MM.1S (cell line): ENCODE results near the gene CEP19.

Source experiments
- DNase-seq: peaks from one replicate; pipeline ENCODE4 v3.0.0-alpha.2; 2015
- H2AFZ ChIP-seq: fragments of 300-600 bp; sonication (generic); 2 replicates; pipeline ENCODE4 v1.6.0; 2016; ENCODE audit warnings: antibody characterized with exemption, low read length
- H3F3A ChIP-seq: fragments of 300-600 bp; sonication (generic); 2 replicates; pipeline ENCODE4 v1.6.1; 2016; ENCODE audit warnings: mild to moderate bottlenecking, antibody characterized with exemption, low read length, moderate library complexity, mixed read lengths; ENCODE audit not compliant: insufficient read depth
- H3K27ac ChIP-seq: fragments of 300-600 bp; sonication (generic); 2 replicates; pipeline ENCODE4 v1.5.1; 2016; ENCODE audit warnings: mild to moderate bottlenecking, low read length
- H3K27me3 ChIP-seq: fragments of 300-600 bp; sonication (generic); replicated peaks from 2 replicates; pipeline ENCODE4 v1.6.0; 2016; ENCODE audit warnings: low read length; ENCODE audit not compliant: insufficient read depth
- H3K36me3 ChIP-seq: fragments of 300-600 bp; sonication (generic); replicated peaks from 2 replicates; pipeline ENCODE4 v1.6.1; 2016; ENCODE audit warnings: mild to moderate bottlenecking, low read length, mixed read lengths; ENCODE audit not compliant: insufficient read depth
- H3K4me1 ChIP-seq: fragments of 300-600 bp; sonication (generic); 2 replicates; pipeline ENCODE4 v1.6.1; 2016; ENCODE audit warnings: low read length, mixed read lengths
- H3K4me2 ChIP-seq: fragments of 300-600 bp; sonication (generic); 2 replicates; pipeline ENCODE4 v1.6.0; 2016; ENCODE audit warnings: low read depth, low read length
- H3K4me3 ChIP-seq: fragments of 300-600 bp; sonication (generic); 2 replicates; pipeline ENCODE4 v1.5.1; 2016; ENCODE audit warnings: low read length, mixed read lengths
- H3K79me2 ChIP-seq: fragments of 300-600 bp; sonication (generic); 2 replicates; pipeline ENCODE4 v1.6.1; 2016; ENCODE audit warnings: mixed run types, low read length, mixed read lengths
- H3K9ac ChIP-seq: fragments of 300-600 bp; sonication (generic); 2 replicates; pipeline ENCODE4 v1.6.1; 2016; ENCODE audit warnings: low read length, mixed read lengths
- H3K9me2 ChIP-seq: fragments of 300-600 bp; sonication (generic); replicated peaks from 2 replicates; pipeline ENCODE4 v1.6.1; 2016; ENCODE audit warnings: mild to moderate bottlenecking, low read length, mixed read lengths; ENCODE audit not compliant: insufficient read depth
- H3K9me3 ChIP-seq: fragments of 300-600 bp; sonication (generic); replicated peaks from 2 replicates; pipeline ENCODE4 v1.6.1; 2016; ENCODE audit warnings: mild to moderate bottlenecking, low read length, mixed read lengths; ENCODE audit not compliant: insufficient read depth
- H4K20me1 ChIP-seq: fragments of 300-600 bp; sonication (generic); 2 replicates; pipeline ENCODE4 v1.6.1; 2016; ENCODE audit warnings: mild to moderate bottlenecking, low read length, moderate library complexity, mixed read lengths; ENCODE audit not compliant: insufficient read depth
- CTCF ChIP-seq: fragments of 300-600 bp; sonication (generic); IDR thresholded peaks from 2 replicates; pipeline ENCODE4 v1.5.1; 2016; ENCODE audit warnings: antibody characterized with exemption, low read length, mixed read lengths
- EZH2 ChIP-seq: fragments of 300-600 bp; sonication (generic); optimal IDR thresholded peaks from 2 replicates; pipeline ENCODE3; 2017; ENCODE audit warnings: low read depth, mild to moderate bottlenecking, antibody characterized with exemption, low read length, mixed read lengths
- EZH2phosphoT487 ChIP-seq: fragments of 300-600 bp; sonication (generic); IDR thresholded peaks from 2 replicates; pipeline ENCODE4 v1.6.1; 2018; ENCODE audit warnings: antibody characterized with exemption, low read length

Gene CEP19, protein sequence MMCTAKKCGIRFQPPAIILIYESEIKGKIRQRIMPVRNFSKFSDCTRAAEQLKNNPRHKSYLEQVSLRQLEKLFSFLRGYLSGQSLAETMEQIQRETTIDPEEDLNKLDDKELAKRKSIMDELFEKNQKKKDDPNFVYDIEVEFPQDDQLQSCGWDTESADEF

GRCh38 chr3:196711838-196712513 is at the start of gene CEP19, which contains the start of gene PIGX:
Gene CEP19 (minus strand): TSS chr3:196712250. CDS start chr3:196708657, 3,593 bp downstream.
Gene PIGX (plus strand): TSS chr3:196712377.
- peak; percentile 93 for DNase-seq

DNA sequence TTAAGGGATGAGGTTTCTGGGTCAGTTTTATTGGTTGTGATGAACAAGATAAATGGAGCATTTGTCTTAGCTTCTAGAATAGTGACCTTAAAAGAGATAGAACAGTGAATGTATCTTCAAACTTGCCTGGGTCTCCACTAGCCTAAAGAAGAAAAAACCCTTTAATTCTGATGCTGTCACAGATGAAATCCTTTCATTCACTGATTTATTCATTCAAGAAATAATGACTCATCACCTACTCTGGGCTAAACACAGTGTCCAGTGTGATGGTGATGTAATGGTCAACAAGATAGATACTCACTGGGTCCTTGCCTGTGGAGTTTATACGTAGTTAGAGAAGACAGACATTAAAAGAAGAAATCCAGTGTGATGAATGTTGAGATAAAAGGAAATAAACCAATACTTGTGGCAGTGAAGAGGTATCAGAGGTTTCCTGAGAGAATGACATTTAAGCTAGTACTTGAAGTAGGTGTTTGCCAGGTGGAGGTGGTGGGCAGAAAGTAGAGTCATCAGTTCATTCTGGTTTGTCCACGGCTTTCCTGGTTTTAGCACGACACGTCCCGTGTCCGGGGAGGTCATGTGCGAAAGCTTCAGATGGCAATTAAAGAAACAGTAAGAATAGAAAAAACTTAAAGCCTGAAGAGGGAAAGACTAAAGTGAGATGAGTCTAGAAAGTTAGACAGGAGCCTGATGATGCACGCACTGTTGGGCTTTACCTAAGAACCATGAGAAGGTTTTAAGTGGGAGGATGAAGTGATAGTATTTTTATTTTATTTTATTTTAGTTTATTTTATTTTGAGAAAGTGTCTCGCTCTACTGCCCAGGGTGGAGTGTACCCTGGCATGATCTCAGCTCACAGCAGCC is 46.1 kb upstream of the CEP19 start:
- no peak for TF ChIP-seq EZH2phosphoT487
- no peak for TF ChIP-seq CTCF
- no peak for TF ChIP-seq EZH2
- Histone ChIP-seq H3K27me3 (no peaks in the 10 kb centered on the region), H3K4me1 (no peaks in the 10 kb centered on the region), H3F3A (no peaks in the 10 kb centered on the region), H3K9ac (no peak overlapping the region), H3K4me2 (no peak overlapping the region), H3K27ac (no peak overlapping the region), H3K79me2 (peaks cover 81% of the 10 kb centered on the region), H3K9me2 (no peaks in the 10 kb centered on the region), H3K36me3 (0 out of 2 replicates have a peak, but pooled peaks cover 2% of the 10 kb centered on the region), H2AFZ (no peak overlapping the region), H3K4me3 (no peak overlapping the region), H4K20me1 (no peaks in the 10 kb centered on the region), H3K9me3 (no peaks in the 10 kb centered on the region)
- DNase-seq: no peak

More at GRCh38 chr3:196711838-196712513, at the start of gene CEP19, which contains the start of gene PIGX:
- no peak for TF ChIP-seq EZH2
- TF ChIP-seq CTCF: no peak
- TF ChIP-seq EZH2phosphoT487: no peak
- no peaks in the 10 kb centered on the region for H3K9me2 ChIP-seq
- H3K4me1 ChIP-seq: no peaks in the 10 kb centered on the region
- no peaks in the 10 kb centered on the region for H4K20me1 ChIP-seq
- peak within 1 kb of the TSS; percentile 80 for H3K4me3 ChIP-seq
- H3K4me2 ChIP-seq: peak within 1 kb of the TSS; percentile 79
- H3K36me3 ChIP-seq: no peaks in the 10 kb centered on the region
- H2AFZ ChIP-seq: peak within 1 kb of the TSS; percentile 94
- H3K27ac ChIP-seq: peak within 1 kb of the TSS; percentile 80
- no peaks in the 10 kb centered on the region for H3K9me3 ChIP-seq
- H3F3A ChIP-seq: peaks cover 20% of the 10 kb centered on the region
- H3K27me3 ChIP-seq: no peaks in the 10 kb centered on the region
- H3K9ac ChIP-seq: peak within 1 kb of the TSS; percentile 83
- peaks cover 15% of the 10 kb centered on the region for H3K79me2 ChIP-seq

- Histone ChIP-seq H3K9me2 (no peaks in the 10 kb centered on the region), H3K79me2 (peaks cover 90% of the 10 kb centered on the region), H3K9me3 (no peaks in the 10 kb centered on the region), H3F3A (no peaks in the 10 kb centered on the region), H3K4me1 (no peaks in the 10 kb centered on the region), H2AFZ (no peak overlapping the region), H3K27me3 (no peaks in the 10 kb centered on the region), H4K20me1 (no peaks in the 10 kb centered on the region), H3K4me2 (no peak overlapping the region), H3K27ac (no peak overlapping the region), H3K36me3 (0 out of 2 replicates have a peak, but pooled peaks cover 2% of the 10 kb centered on the region), H3K4me3 (no peak overlapping the region), H3K9ac (no peak overlapping the region)
- no peak for DNase-seq
- TF ChIP-seq EZH2phosphoT487 (no peak), CTCF (no peak), EZH2 (no peak)
Observed at GRCh38 chr3:196756732-196757131, 44.7 kb upstream of the CEP19 start.
